HG03097 (cell line): ENCODE data around the gene NLRP3.
A peak's percentile ranks its signal among the peaks of the same experiment; 100 is the strongest.
"Not testable (repeated sequence)": the region's sequence is repeated elsewhere in the genome, so short reads cannot be mapped to it uniquely, and the experiment has no call there.

ENCODE experiments used
- ATAC-seq: cut with Tn5 transposase; IDR thresholded peaks from one replicate; pipeline ENCODE4 v1.9.1; 2021; ENCODE audit not compliant: unreplicated experiment, low FRiP score

NLRP3 gene

DNA sequence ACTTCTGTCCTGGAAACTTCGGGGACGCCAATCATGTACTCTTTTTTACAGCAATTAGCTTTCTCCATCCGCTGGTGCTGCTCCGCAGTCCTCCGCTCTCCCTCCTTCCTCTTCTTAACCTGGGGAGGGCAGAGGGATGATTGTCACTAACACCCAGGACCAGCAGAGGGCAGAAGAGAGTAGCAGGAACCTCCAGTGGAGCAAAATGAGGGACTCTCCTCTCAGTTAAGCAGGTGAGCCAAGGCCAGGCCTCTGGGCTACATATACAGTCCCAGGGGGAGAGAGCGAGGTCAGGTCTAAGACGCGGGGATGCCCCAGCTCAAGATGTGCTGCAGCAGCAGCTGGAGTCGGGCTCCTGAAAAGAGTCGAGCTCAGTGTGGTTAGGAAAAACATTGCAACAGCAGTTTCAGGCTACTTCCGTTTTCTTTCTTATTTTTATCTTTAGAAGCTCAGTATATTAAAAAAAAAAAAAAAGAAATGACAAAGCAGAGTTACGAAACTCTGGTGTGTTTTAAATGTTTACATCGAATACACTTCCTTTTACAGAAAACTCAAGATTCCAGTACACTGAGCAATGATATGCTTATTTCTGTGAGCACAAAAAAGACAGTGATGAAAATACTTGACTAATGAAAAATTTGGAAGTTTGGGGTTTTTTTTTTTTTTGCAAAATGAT lies 25.7 kb upstream of the NLRP3 start:
- ATAC-seq: peak; percentile 100

DNA sequence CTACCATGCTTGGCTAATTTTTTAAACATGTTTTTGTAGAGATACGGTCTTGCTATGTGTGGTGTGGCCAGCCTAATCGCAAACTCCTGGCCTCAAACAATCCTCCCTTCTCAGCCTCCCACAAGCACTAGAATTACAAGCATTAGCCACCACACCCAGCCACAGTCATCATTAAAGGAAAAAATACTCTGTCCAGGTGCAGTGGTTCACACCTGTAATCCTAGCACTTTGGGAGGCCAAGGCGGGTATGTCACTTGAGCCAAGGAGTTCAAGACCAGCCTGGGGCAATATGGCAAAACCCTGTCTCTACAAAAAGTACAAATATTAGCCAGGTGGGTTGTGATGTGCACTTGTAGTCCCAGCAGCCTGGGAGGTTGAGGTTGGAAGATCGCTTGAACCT lies 25.0 kb upstream of the NLRP3 start:
- ATAC-seq: no peak

- ATAC-seq: no peak
Observed at GRCh38 chr1:247392088-247392487, 23.9 kb upstream of the NLRP3 start.

GRCh38 chr1:247395075-247395474 lies 20.9 kb upstream of the NLRP3 start:
- not testable (repeated sequence) for ATAC-seq

GRCh38 chr1:247400685-247401084 lies 15.3 kb upstream of the NLRP3 start:
- ATAC-seq: no peak

DNA sequence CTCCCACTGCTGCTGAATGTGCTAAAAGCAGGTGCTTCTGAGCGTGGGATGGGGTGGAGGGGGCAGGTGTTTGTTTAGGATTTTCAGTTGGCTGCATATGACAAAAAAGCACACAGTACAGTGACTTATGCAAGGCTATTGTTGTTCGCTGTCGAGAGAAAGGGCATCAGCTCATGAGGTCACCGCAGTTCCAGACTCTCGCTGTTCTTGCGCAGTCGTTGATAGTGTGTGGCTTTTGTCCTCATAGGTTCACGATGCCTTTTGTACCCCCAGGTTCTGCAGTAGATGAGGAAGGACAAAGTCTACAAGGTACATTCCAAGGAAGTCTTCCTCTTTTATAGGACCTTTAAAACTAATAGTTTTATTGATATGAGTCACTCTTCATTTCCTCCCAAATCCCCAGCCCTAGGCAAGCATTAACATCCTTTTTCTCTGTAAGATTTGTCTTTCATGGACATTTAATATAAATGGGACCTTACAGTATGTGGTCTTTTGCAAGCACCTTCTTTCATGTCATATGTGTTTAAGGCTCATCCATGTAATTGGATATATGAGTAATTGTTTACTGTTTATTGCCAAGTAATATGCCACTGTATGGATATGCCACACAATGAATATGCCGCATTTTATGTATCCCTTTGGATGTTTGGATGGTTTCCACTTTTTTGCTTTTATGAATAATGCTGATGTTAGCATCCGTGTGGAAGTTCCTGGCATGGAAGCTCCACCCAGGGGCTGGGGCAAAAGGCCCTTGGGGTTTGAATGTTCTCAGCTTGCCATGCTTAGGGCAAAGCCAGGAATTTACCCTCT lies 14.5 kb upstream of the NLRP3 start:
- no peak for ATAC-seq

DNA sequence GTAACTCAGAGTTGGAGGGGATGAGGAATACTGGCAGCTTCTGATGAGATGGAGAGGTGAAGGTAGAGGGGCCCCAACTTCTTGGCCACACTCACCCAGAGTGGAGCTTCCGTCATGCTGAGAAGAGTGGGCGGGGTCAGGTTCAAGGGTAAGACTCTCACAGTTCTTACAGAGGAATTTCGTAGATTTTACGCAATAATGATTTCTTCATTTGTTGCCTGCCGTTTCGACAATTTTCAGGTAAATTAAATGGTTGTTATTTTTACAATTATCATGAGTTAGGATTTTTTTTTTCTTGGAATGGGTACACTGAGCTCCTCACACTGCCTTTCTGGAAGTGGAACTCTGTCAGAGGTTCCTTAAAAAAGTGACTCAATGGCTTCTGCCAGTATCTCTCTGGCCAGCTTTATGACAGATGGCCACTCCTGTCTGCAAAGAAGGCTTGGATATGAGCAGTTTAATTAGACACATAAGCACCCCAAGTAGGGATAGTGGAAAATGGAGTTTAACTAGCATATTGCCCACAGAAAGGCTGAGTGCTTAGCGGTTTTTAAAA lies 13.8 kb upstream of the NLRP3 start:
- no peak for ATAC-seq

DNA sequence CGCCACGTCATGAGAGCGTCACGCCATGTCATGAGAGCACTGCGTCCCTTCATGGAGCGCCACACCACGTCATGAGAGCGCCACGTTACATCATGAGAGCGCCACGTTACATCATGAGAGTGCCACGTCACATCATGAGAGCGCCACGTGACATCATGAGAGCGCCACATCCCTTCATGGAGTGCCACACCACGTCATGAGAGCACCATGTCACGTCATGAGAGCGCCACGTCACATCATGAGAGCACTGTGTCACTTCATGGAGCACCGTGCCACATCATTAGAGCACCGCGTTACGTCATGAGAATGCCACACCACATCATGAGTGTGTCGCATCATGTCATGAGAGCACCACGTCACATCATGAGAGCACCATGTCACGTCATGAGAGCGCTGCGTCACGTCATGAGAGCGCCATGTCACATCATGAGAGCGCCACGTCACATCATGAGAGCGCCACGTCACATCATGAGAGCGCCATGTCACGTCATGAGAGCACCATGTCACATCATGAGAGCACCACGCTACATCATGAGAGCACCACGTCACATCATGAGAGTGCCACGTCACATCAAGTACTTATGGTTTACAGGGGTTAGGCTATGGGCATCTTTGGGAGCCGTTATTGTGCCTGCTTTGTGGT lies 9.8 kb upstream of the NLRP3 start:
- no peak for ATAC-seq

- ATAC-seq: peak; percentile 82
Observed at GRCh38 chr1:247407180-247407616, 8.8 kb upstream of the NLRP3 start.

DNA sequence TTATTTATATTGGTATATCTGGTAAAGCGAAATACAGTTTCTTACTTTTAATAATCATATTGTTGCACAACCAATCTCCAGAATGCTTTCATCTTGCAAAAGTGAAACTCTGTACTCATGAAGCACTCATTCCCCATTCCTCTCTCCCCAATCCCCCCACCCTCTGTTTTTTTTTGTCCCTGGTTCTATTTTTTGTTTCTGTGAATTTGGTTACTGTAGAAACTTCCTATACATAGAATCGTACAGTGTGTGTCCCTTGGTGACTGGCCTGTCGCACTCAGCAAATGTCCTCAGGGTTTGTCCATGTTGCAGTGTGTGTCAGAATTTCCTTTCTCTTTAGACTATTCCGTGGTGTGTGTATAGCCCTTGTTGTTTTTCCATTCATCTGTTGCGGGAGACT lies 7.9 kb upstream of the NLRP3 start:
- no peak for ATAC-seq

GRCh38 chr1:247409869-247410544 lies 6.0 kb upstream of the NLRP3 start:
- peak; percentile 73 for ATAC-seq

DNA sequence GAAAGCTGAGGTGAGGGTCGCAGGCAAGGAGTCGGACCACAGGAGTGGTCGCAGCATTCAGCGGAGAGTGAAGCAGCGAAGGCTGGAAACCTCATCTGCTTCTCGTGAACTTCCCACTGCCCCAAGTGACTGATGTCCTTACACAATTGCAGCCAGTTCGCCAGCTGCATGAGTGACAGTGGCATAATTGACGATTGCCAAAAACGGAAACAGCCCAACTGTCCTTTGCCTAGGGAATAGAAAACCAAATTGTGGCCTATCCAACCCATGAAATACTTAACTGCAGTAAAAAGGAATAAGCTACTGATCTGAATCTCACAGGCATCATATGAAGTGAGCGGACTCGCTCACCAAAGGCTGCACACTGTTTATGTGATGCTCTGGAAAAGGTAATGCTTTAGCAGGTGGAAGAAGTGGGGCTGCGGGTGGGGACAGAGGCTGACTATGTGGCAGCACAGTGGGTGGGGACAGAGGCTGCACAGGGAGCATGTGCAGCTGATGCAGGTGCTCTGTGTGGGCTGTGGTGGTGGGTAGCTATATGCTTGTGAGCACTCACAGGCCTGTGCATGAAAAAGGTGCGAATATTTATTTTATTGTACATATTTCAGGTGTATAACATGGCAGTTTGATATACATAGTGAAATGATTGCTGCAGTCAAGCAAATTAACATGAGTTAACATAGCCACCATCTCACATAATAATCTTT lies 4.2 kb upstream of the NLRP3 start:
- ATAC-seq: no peak

DNA sequence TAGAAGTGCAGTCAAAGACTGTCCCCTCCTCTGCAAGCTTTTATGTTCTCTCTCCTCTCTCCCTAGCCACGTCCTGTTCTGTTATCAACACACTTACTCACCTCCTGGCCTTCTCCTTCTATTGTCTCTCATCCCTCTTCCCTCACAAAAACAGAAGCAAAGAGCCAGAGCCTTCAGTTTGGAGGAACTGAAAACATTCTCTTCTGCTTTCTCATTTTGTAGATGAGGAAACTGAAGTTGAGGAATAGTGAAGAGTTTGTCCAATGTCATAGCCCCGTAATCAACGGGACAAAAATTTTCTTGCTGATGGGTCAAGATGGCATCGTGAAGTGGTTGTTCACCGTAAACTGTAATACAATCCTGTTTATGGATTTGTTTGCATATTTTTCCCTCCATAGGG lies 1.9 kb downstream of the NLRP3 start:
- no peak for ATAC-seq

DNA sequence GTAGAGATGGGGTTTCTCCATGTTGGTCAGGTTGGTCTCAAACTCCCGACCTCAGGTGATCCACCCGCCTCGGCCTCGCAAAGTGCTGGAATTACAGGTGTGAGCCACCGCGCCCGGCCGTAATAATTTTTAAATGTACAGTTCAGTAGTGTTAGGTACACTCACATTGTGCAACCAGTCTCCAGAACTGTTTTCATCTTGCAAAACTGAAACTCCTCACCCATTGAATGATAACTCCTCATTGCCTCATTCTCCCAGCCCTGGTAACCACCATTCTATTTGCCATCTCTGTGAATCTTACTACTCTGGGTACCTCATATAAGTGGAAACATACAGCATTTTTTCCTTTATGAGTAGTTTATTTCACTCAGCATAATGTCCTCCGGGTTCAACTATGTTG lies 3.4 kb downstream of the NLRP3 start:
- no peak for ATAC-seq

- ATAC-seq: no peak
Observed at GRCh38 chr1:247421074-247421473, 5.1 kb downstream of the NLRP3 start.

DNA sequence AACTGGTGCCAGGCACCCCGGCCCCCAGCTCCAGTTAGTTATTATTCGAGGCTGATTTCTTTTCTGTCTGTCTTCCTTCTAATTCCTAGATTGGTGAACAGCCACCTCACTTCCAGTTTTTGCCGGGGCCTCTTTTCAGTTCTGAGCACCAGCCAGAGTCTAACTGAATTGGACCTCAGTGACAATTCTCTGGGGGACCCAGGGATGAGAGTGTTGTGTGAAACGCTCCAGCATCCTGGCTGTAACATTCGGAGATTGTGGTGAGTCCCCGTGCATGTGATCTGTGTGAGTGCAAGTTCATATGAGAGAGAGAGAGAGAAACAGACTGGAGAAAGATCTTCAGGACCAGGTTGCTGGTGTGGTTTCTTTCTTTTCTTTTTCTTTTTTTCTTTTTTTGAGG lies 13.5 kb downstream of the NLRP3 start:
- ATAC-seq: no peak

- no peak for ATAC-seq
Observed at GRCh38 chr1:247430434-247430833, 14.5 kb downstream of the NLRP3 start.

GRCh38 chr1:247431643-247432042 lies 15.7 kb downstream of the NLRP3 start:
- no peak for ATAC-seq

DNA sequence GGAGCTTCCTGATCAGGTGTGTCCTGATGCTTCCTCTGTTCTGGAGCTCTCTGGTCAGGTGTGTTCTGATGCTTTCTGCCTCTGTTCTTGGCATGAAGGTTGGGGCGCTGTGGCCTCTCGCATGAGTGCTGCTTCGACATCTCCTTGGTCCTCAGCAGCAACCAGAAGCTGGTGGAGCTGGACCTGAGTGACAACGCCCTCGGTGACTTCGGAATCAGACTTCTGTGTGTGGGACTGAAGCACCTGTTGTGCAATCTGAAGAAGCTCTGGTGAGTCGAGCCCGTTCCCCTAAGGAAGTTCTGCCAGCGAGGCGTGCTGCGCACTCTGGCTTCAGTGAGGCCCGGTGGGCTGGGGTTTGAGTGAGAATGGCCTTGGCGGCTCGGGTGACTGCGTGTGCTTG lies 18.0 kb downstream of the NLRP3 start:
- no peak for ATAC-seq
